MCF 10A (cell line): ENCODE measurements around the gene SYT2. TPM values are rescaled to one million over a fixed set of nuclear protein-coding genes. Genes with fewer than 3 reads are reported as not detected.

Source experiments
- BruUV-seq: library from RNA; stranded (reverse); fragments of 400-500 nt; replicated peaks from 2 replicates; lab custom pipeline; 2021; lab: Mats Ljungman, UMichigan
- CTCF ChIA-PET: fragments of 300-600 bp; sonication (Branson Sonifier 250); formaldehyde crosslinking; extraction: SDS; loops from one replicate; lab custom pipeline; 2021; ENCODE audit warnings: antibody characterized with exemption, inconsistent platforms; lab: Yijun Ruan, JAX
- POLR2A ChIA-PET: fragments of 300-600, 350-650 bp; sonication (Branson Sonifier 250); formaldehyde crosslinking; extraction: SDS; loops from one replicate; lab custom pipeline; 2020; ENCODE audit warnings: antibody characterized with exemption, inconsistent platforms; lab: Yijun Ruan, JAX
- DNase-seq: peaks from one replicate; pipeline ENCODE4 v3.0.0-alpha.2; 2018; ENCODE audit not compliant: unreplicated experiment
- H3K27ac Mint-ChIP-seq: one replicate; pipeline ENCODE4 v1.8.0; 2022; ENCODE audit warnings: mild to moderate bottlenecking, low read depth, mixed read lengths; ENCODE audit not compliant: unreplicated experiment
- H3K27me3 Mint-ChIP-seq: one replicate; pipeline ENCODE4 v1.8.0; 2022; ENCODE audit warnings: mixed read lengths; ENCODE audit not compliant: insufficient read depth, unreplicated experiment
- H3K36me3 Mint-ChIP-seq: one replicate; pipeline ENCODE4 v1.8.0; 2022; ENCODE audit warnings: mild to moderate bottlenecking, moderate library complexity, mixed read lengths; ENCODE audit not compliant: insufficient read depth, unreplicated experiment
- H3K4me1 Mint-ChIP-seq: one replicate; pipeline ENCODE4 v1.8.0; 2022; ENCODE audit warnings: mixed read lengths; ENCODE audit not compliant: insufficient read depth, unreplicated experiment
- H3K4me3 Mint-ChIP-seq: one replicate; pipeline ENCODE4 v1.8.0; 2022; ENCODE audit warnings: mild to moderate bottlenecking, moderate library complexity, mixed read lengths; ENCODE audit not compliant: unreplicated experiment
- H3K9me3 Mint-ChIP-seq: one replicate; pipeline ENCODE4 v1.8.0; 2022; ENCODE audit warnings: mixed read lengths; ENCODE audit not compliant: unreplicated experiment
- intact Hi-C: fragments of 100-400 bp; cut with micrococcal nuclease; formaldehyde crosslinking; loops from 2 replicates; pipeline ENCODE4 v1.14.1; 2022
- total RNA-seq: library from RNA; stranded (reverse); gene quantifications from 2 replicates; pipeline ENCODE4 v1.2.3, GENCODE V29; 2022
- TF ChIP-seq, protein P1 (sequence below): fragments of 200-600 bp; IDR thresholded peaks from one replicate; pipeline ENCODE4 v1.8.0; 2022; ENCODE audit warnings: antibody characterized with exemption, mild to moderate bottlenecking; ENCODE audit not compliant: unreplicated experiment

SYT2 gene
- total RNA-seq, 1 experiment from 2014 or later: not detected

DNA sequence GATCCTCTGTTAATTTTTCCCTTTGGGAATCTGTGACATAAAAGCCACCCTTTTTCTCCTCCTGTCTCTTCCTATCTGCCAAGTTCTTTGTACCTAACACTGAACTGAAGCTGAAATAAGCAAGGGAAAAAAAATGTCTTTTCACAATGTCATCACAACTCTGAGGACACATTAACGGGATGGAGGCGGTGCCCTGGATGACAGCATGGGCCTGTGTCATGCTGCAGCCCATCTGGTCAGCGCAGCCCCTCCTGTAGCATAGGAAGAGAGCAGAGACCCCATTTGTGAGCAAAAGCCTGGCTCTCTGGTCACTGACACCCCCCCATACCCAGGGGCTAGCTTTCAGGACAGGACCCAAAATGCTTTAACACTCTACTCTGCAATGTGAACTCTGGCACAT is 22.5 kb downstream of the SYT2 start:
- no peaks in the 10 kb centered on the region for H3K9me3 Mint-ChIP-seq
- TF ChIP-seq, protein P1, sequence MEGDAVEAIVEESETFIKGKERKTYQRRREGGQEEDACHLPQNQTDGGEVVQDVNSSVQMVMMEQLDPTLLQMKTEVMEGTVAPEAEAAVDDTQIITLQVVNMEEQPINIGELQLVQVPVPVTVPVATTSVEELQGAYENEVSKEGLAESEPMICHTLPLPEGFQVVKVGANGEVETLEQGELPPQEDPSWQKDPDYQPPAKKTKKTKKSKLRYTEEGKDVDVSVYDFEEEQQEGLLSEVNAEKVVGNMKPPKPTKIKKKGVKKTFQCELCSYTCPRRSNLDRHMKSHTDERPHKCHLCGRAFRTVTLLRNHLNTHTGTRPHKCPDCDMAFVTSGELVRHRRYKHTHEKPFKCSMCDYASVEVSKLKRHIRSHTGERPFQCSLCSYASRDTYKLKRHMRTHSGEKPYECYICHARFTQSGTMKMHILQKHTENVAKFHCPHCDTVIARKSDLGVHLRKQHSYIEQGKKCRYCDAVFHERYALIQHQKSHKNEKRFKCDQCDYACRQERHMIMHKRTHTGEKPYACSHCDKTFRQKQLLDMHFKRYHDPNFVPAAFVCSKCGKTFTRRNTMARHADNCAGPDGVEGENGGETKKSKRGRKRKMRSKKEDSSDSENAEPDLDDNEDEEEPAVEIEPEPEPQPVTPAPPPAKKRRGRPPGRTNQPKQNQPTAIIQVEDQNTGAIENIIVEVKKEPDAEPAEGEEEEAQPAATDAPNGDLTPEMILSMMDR: no peak
- POLR2A ChIA-PET: interaction anchor here (0.6 to 1.3 kb wide), 2 partner anchors 29 to 176 kb away, joined by 3 read pairs; no protein-coding TSS in a partner anchor
- H3K27ac Mint-ChIP-seq: no peak overlapping the region
- no peak overlapping the region for H3K4me3 Mint-ChIP-seq
- intact Hi-C loops: no loop called here
- H3K4me1 Mint-ChIP-seq: no peaks in the 10 kb centered on the region
- BruUV-seq: no TSS peak
- CTCF ChIA-PET: interaction anchor here (0.5 to 0.6 kb wide), 3 partner anchors 18 to 435 kb away, joined by 3 to 5 read pairs (median 3); no protein-coding TSS in a partner anchor
- H3K36me3 Mint-ChIP-seq: peaks cover under 1% of the 10 kb centered on the region
- peaks cover 99% of the 10 kb centered on the region for H3K27me3 Mint-ChIP-seq
- DNase-seq: no peak

DNA sequence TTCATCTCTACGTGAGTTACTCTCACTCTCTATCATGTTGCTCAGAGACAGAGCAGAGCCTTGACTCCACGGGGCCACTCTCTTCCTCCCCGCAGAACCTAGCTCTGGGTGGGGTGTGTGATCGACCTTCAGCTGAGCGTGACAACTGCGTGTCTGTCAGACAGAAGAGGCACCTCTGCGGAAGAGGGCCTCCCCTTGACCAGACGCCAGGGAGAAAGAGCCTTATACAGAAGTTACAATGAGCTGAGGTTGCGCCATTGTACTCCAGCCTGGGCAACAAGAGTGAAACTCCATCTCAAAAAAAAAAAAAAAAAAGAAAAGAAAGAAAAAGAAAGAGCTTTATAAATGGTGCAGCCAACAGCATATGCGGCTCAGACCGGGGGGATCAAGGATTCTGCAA is 22.9 kb downstream of the SYT2 start:
- Mint-ChIP-seq H3K9me3 (no peaks in the 10 kb centered on the region), H3K4me3 (no peak overlapping the region), H3K36me3 (no peaks in the 10 kb centered on the region), H3K4me1 (no peaks in the 10 kb centered on the region), H3K27ac (no peak overlapping the region), H3K27me3 (peaks cover 99% of the 10 kb centered on the region)
- ChIA-PET CTCF (interaction anchor here (0.5 to 1.8 kb wide), 6 partner anchors 11 to 434 kb away, joined by 3 to 10 read pairs (median 3); no protein-coding TSS in a partner anchor), POLR2A (interaction anchor here (0.6 to 1.3 kb wide), 3 partner anchors 9 to 176 kb away, joined by 3 read pairs; no protein-coding TSS in a partner anchor)
- TF ChIP-seq, protein P1: no peak
- no TSS peak for BruUV-seq
- intact Hi-C loops: no loop called here
- no peak for DNase-seq

DNA sequence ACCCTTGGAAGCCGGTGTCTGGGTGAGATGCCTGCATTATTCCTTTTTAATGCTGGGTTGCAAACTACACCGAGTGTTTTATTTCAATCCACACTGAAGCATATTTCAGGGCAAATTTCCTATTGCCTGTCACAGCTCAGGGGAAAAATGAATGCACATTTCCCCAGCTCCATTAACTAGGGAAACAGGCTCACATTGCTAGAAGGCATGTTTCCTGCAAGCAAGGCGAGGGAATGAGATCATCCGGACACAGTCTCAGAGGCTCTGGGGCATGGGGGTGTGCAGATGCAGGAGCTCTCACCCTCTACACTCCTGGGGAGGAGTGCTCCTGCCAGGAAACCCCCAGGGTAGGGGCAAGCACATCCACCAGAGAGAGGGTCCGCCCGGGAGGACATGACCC is 24.6 kb downstream of the SYT2 start:
- ChIA-PET CTCF (interaction anchor here (0.7 to 1.8 kb wide), 4 partner anchors 9 to 500 kb away, joined by 3 to 10 read pairs (median 4); no protein-coding TSS in a partner anchor), POLR2A (no interaction called here)
- Mint-ChIP-seq H3K4me1 (no peaks in the 10 kb centered on the region), H3K27me3 (peaks cover 89% of the 10 kb centered on the region), H3K36me3 (no peaks in the 10 kb centered on the region), H3K4me3 (no peak overlapping the region), H3K9me3 (no peaks in the 10 kb centered on the region), H3K27ac (no peak overlapping the region)
- intact Hi-C loops: no loop called here
- TF ChIP-seq, protein P1: no peak
- BruUV-seq: no TSS peak
- DNase-seq: no peak

DNA sequence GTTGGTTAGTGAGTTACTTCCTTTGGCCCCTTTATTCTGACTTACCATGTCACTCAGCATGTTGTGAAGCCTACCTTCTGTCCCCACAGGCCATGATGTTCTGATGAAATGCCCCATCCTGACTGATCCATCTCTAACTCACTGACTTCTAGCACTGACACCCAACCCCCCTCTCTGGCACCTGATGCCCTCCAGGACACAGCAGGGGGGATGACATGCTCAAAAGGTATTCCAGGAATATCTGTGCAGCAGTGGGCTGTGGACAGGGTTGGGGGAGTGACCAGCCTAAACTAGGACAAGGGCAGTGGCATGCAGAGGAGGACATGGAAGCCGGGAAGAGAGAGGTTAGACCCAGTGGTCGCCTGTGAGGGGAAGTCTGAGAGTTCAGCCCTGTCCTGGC is 25.5 kb downstream of the SYT2 start:
- ChIA-PET CTCF (no interaction called here), POLR2A (no interaction called here)
- no peak for DNase-seq
- H3K27ac Mint-ChIP-seq: no peak overlapping the region
- TF ChIP-seq, protein P1: no peak
- H3K36me3 Mint-ChIP-seq: no peaks in the 10 kb centered on the region
- peaks cover 89% of the 10 kb centered on the region for H3K27me3 Mint-ChIP-seq
- no peak overlapping the region for H3K4me3 Mint-ChIP-seq
- intact Hi-C loops: no loop called here
- H3K4me1 Mint-ChIP-seq: no peaks in the 10 kb centered on the region
- BruUV-seq: no TSS peak
- H3K9me3 Mint-ChIP-seq: no peaks in the 10 kb centered on the region
